HEK293 (cell line): Measurements from ENCODE around the gene SULT1B1.

Source experiments
- CTCF ChIA-PET: fragments of 350-600 bp; formaldehyde crosslinking; extraction: SDS; loops from one replicate; lab custom pipeline; 2021; ENCODE audit warnings: antibody characterized with exemption; lab: Yijun Ruan, JAX
- POLR2A ChIA-PET: fragments of 300-600 bp; formaldehyde crosslinking; extraction: SDS; loops from one replicate; lab custom pipeline; 2020; ENCODE audit warnings: antibody characterized with exemption, inconsistent platforms; lab: Yijun Ruan, JAX
- H3K27ac ChIP-seq: fragments of 200-500 bp; sonication (Bioruptor generic); 2 replicates; pipeline ENCODE4 v1.5.1; 2014; ENCODE audit warnings: low read depth, low read length, control low read depth, inconsistent platforms; ENCODE audit errors: extremely low read depth
- H3K36me3 ChIP-seq, 2 experiments: fragments of 200-500 bp in 1 of 2; sonication (Bioruptor generic) in 1 of 2; 1 replicate in 1 of 2; 2 replicates in 1 of 2; pipeline ENCODE4 v1.5.1; 2014 to 2017; ENCODE audit warnings: inconsistent platforms in 2 of 2, low read length in 2 of 2; ENCODE audit not compliant: control insufficient read depth in 2 of 2, insufficient read depth in 1 of 2
- H3K4me1 ChIP-seq: fragments of 200-500 bp; sonication (Bioruptor generic); 2 replicates; pipeline ENCODE4 v1.5.1; 2014; ENCODE audit warnings: mild to moderate bottlenecking, low read length, inconsistent platforms; ENCODE audit not compliant: control insufficient read depth, insufficient read depth
- H3K4me3 ChIP-seq: 2 replicates; pipeline ENCODE4 v1.5.1; 2011; ENCODE audit warnings: low read depth, mild to moderate bottlenecking, control low read depth, low read length, moderate library complexity
- H3K9me3 ChIP-seq: fragments of 200-500 bp; sonication (Bioruptor generic); 2 replicates; pipeline ENCODE4 v1.5.1; 2014; ENCODE audit warnings: low read depth, low read length, inconsistent platforms; ENCODE audit not compliant: control insufficient read depth, insufficient read depth
- FEZF1 ChIP-seq: fragments of 450-650 bp; formaldehyde crosslinking; IDR thresholded peaks from 2 replicates; pipeline ENCODE4 v1.5.1; 2016; ENCODE audit warnings: missing biosample characterization, missing genetic modification characterization
- MZF1 ChIP-seq: fragments of 450-650 bp; formaldehyde crosslinking; IDR thresholded peaks from 2 replicates; pipeline ENCODE4 v1.5.1; 2017; ENCODE audit warnings: missing biosample characterization, missing genetic modification characterization, borderline replicate concordance
- OVOL3 ChIP-seq: fragments of 450-650 bp; formaldehyde crosslinking; IDR thresholded peaks from 2 replicates; pipeline ENCODE4 v1.5.1; 2016; ENCODE audit warnings: missing biosample characterization, missing genetic modification characterization
- PATZ1 ChIP-seq: fragments of 450-650 bp; formaldehyde crosslinking; IDR thresholded peaks from 2 replicates; pipeline ENCODE4 v1.5.1; 2016; ENCODE audit warnings: missing biosample characterization, missing genetic modification characterization
- PRDM4 ChIP-seq: fragments of 450-650 bp; formaldehyde crosslinking; IDR thresholded peaks from 2 replicates; pipeline ENCODE4 v1.5.1; 2017; ENCODE audit warnings: missing biosample characterization, missing genetic modification characterization
- SP7 ChIP-seq: fragments of 450-650 bp; formaldehyde crosslinking; IDR thresholded peaks from 2 replicates; pipeline ENCODE4 v1.5.1; 2016; ENCODE audit warnings: missing biosample characterization, missing genetic modification characterization
- YY2 ChIP-seq: fragments of 450-650 bp; formaldehyde crosslinking; IDR thresholded peaks from 2 replicates; pipeline ENCODE4 v1.5.1; 2016; ENCODE audit warnings: missing biosample characterization, missing genetic modification characterization
- ZFHX2 ChIP-seq: fragments of 450-650 bp; formaldehyde crosslinking; conservative IDR thresholded peaks from 2 replicates; pipeline ENCODE4 v1.5.1; 2016; ENCODE audit warnings: missing biosample characterization, missing genetic modification characterization
- ZFP41 ChIP-seq: fragments of 450-650 bp; formaldehyde crosslinking; IDR thresholded peaks from 2 replicates; pipeline ENCODE4 v1.5.1; 2016; ENCODE audit warnings: missing biosample characterization, missing genetic modification characterization, borderline replicate concordance
- ZNF121 ChIP-seq: fragments of 450-650 bp; formaldehyde crosslinking; IDR thresholded peaks from 2 replicates; pipeline ENCODE4 v1.5.1; 2016; ENCODE audit warnings: missing biosample characterization, missing genetic modification characterization
- ZNF157 ChIP-seq: fragments of 450-650 bp; formaldehyde crosslinking; IDR thresholded peaks from 2 replicates; pipeline ENCODE4 v1.5.1; 2016; ENCODE audit warnings: missing biosample characterization, missing genetic modification characterization
- ZNF169 ChIP-seq: fragments of 450-650 bp; formaldehyde crosslinking; IDR thresholded peaks from 2 replicates; pipeline ENCODE4 v1.5.1; 2016; ENCODE audit warnings: missing biosample characterization, missing genetic modification characterization
- ZNF202 ChIP-seq: fragments of 450-650 bp; formaldehyde crosslinking; IDR thresholded peaks from 2 replicates; pipeline ENCODE4 v1.5.1; 2016; ENCODE audit warnings: missing biosample characterization, missing genetic modification characterization, borderline replicate concordance
- ZNF394 ChIP-seq: fragments of 450-650 bp; formaldehyde crosslinking; IDR thresholded peaks from 2 replicates; pipeline ENCODE4 v1.5.1; 2016; ENCODE audit warnings: missing biosample characterization, missing genetic modification characterization, mild to moderate bottlenecking, moderate library complexity, borderline replicate concordance
- ZNF398 ChIP-seq: fragments of 450-650 bp; formaldehyde crosslinking; IDR thresholded peaks from 2 replicates; pipeline ENCODE4 v1.5.1; 2017; ENCODE audit warnings: missing biosample characterization, missing genetic modification characterization
- ZNF416 ChIP-seq: fragments of 450-650 bp; formaldehyde crosslinking; IDR thresholded peaks from 2 replicates; pipeline ENCODE4 v1.5.1; 2016; ENCODE audit warnings: missing biosample characterization, missing genetic modification characterization
- ZNF48 ChIP-seq: fragments of 450-650 bp; formaldehyde crosslinking; IDR thresholded peaks from 2 replicates; pipeline ENCODE4 v1.5.1; 2016; ENCODE audit warnings: missing biosample characterization, missing genetic modification characterization
- ZNF510 ChIP-seq: fragments of 450-650 bp; formaldehyde crosslinking; IDR thresholded peaks from 2 replicates; pipeline ENCODE4 v1.5.1; 2018; ENCODE audit warnings: mild to moderate bottlenecking, missing genetic modification characterization, missing biosample characterization; ENCODE audit not compliant: insufficient replicate concordance
- ZNF596 ChIP-seq: fragments of 450-650 bp; IDR thresholded peaks from 2 replicates; pipeline ENCODE4 v1.5.0; 2018; ENCODE audit warnings: missing biosample characterization, mild to moderate bottlenecking, missing genetic modification characterization, moderate library complexity
- ZNF610 ChIP-seq: fragments of 450-650 bp; formaldehyde crosslinking; IDR thresholded peaks from 2 replicates; pipeline ENCODE4 v1.5.1; 2016; ENCODE audit warnings: missing biosample characterization, missing genetic modification characterization, borderline replicate concordance
- ZNF624 ChIP-seq: fragments of 450-650 bp; formaldehyde crosslinking; IDR thresholded peaks from 2 replicates; pipeline ENCODE4 v1.5.1; 2017; ENCODE audit warnings: missing biosample characterization, missing genetic modification characterization
- ZNF654 ChIP-seq: fragments of 450-650 bp; formaldehyde crosslinking; IDR thresholded peaks from 2 replicates; pipeline ENCODE4 v1.5.1; 2016; ENCODE audit warnings: low read depth, missing biosample characterization, missing genetic modification characterization
- ZNF692 ChIP-seq: fragments of 450-650 bp; formaldehyde crosslinking; IDR thresholded peaks from 2 replicates; pipeline ENCODE4 v1.5.1; 2016; ENCODE audit warnings: missing biosample characterization, missing genetic modification characterization
- ZNF792 ChIP-seq: fragments of 450-650 bp; formaldehyde crosslinking; IDR thresholded peaks from 2 replicates; pipeline ENCODE4 v1.5.1; 2016; ENCODE audit warnings: missing biosample characterization, missing genetic modification characterization
- ZNF830 ChIP-seq: fragments of 450-650 bp; IDR thresholded peaks from 2 replicates; pipeline ENCODE4 v1.5.0; 2018; ENCODE audit warnings: missing biosample characterization, missing genetic modification characterization, low read depth, mild to moderate bottlenecking, moderate library complexity
- ZSCAN18 ChIP-seq: fragments of 450-650 bp; formaldehyde crosslinking; IDR thresholded peaks from 2 replicates; pipeline ENCODE4 v1.5.1; 2016; ENCODE audit warnings: missing biosample characterization, missing genetic modification characterization

The SULT1B1 gene

GRCh38 chr4:69713593-69713992 is 46.8 kb downstream of the SULT1B1 start:
- Histone ChIP-seq H3K36me3 (no peaks in the 10 kb centered on the region), H3K9me3 (no peaks in the 10 kb centered on the region), H3K4me3 (no peak overlapping the region), H3K27ac (no peak overlapping the region), H3K4me1 (no peaks in the 10 kb centered on the region)
- CTCF ChIA-PET = no interaction called here
- POLR2A ChIA-PET = no interaction called here
- no peak for TF ChIP-seq ZNF510 (tag by site-specific recombination)
- TF ChIP-seq ZFP41 (tag by site-specific recombination) = no peak
- TF ChIP-seq ZNF398 (tag by site-specific recombination) = no peak
- no peak for TF ChIP-seq MZF1
- no peak for TF ChIP-seq ZNF692 (tag by site-specific recombination)
- no peak for TF ChIP-seq OVOL3
- TF ChIP-seq ZSCAN18 (tag by site-specific recombination) = no peak
- TF ChIP-seq ZNF394 = no peak
- TF ChIP-seq SP7 (tag by site-specific recombination) = no peak
- TF ChIP-seq ZNF596 (tag by site-specific recombination) = no peak
- TF ChIP-seq ZNF121 (tag by site-specific recombination) = no peak
- no peak for TF ChIP-seq PATZ1 (tag by site-specific recombination)

GRCh38 chr4:69710580-69710979 is 49.8 kb downstream of the SULT1B1 start:
- Histone ChIP-seq H3K36me3 (no peaks in the 10 kb centered on the region), H3K4me1 (no peaks in the 10 kb centered on the region), H3K9me3 (no peaks in the 10 kb centered on the region), H3K27ac (no peak overlapping the region), H3K4me3 (no peak overlapping the region)
- ChIA-PET CTCF (no interaction called here), POLR2A (no interaction called here)
- no peak for TF ChIP-seq ZNF169 (tag by site-specific recombination)
- no peak for TF ChIP-seq ZNF624 (tag by site-specific recombination)
- no peak for TF ChIP-seq ZNF692 (tag by site-specific recombination)
- TF ChIP-seq ZNF792 (tag by site-specific recombination) = no peak
- no peak for TF ChIP-seq ZNF654 (tag by site-specific recombination)
- no peak for TF ChIP-seq PRDM4 (tag by site-specific recombination)
- TF ChIP-seq ZNF830 (tag by site-specific recombination) = no peak
- no peak for TF ChIP-seq YY2 (tag by site-specific recombination)
- no peak for TF ChIP-seq ZNF202
- no peak for TF ChIP-seq ZNF157 (tag by site-specific recombination)
- TF ChIP-seq FEZF1 = no peak
- TF ChIP-seq ZNF610 (tag by site-specific recombination) = no peak
- no peak for TF ChIP-seq ZFHX2
- TF ChIP-seq ZNF48 (tag by site-specific recombination) = no peak
- no peak for TF ChIP-seq ZNF416 (tag by site-specific recombination)
